22Rv1 (cell line): ENCODE measurements around the gene KCNH1.

Experiments
- H3K27ac ChIP-seq: fragments of 450-650 bp; 2 replicates; pipeline ENCODE4 v1.5.1; 2017
- ZFX ChIP-seq: fragments of 450-650 bp; IDR thresholded peaks from 2 replicates; pipeline ENCODE4 v1.6.1; 2017; ENCODE audit warnings: antibody characterized with exemption, borderline replicate concordance
- TF ChIP-seq, protein P1 (sequence below): fragments of 450-650 bp; IDR thresholded peaks from 2 replicates; pipeline ENCODE4 v1.5.1; 2017; ENCODE audit warnings: mild to moderate bottlenecking

The KCNH1 gene

DNA sequence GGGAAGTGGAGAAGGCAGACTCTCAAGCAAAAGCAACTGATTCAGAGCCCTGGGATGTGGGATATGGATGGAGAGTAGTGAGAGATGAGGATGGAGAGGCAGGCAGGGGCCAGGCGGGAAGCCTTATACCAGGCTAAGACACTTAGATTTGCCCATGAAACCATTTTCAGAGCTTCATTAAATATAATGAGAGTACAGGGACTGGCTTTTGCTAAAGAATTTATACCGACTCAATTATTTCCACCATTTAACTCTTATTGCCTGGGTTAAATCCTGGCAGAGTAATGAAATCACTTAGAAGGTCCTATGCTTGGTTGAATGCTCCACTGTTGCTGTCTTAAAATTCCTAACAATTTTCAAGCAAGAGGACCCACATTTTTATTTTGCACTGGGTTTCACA, 311.7 kb downstream of the KCNH1 start:
- no peak overlapping the region for H3K27ac ChIP-seq
- TF ChIP-seq, protein P1, sequence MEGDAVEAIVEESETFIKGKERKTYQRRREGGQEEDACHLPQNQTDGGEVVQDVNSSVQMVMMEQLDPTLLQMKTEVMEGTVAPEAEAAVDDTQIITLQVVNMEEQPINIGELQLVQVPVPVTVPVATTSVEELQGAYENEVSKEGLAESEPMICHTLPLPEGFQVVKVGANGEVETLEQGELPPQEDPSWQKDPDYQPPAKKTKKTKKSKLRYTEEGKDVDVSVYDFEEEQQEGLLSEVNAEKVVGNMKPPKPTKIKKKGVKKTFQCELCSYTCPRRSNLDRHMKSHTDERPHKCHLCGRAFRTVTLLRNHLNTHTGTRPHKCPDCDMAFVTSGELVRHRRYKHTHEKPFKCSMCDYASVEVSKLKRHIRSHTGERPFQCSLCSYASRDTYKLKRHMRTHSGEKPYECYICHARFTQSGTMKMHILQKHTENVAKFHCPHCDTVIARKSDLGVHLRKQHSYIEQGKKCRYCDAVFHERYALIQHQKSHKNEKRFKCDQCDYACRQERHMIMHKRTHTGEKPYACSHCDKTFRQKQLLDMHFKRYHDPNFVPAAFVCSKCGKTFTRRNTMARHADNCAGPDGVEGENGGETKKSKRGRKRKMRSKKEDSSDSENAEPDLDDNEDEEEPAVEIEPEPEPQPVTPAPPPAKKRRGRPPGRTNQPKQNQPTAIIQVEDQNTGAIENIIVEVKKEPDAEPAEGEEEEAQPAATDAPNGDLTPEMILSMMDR = no peak
- TF ChIP-seq ZFX = no peak

DNA sequence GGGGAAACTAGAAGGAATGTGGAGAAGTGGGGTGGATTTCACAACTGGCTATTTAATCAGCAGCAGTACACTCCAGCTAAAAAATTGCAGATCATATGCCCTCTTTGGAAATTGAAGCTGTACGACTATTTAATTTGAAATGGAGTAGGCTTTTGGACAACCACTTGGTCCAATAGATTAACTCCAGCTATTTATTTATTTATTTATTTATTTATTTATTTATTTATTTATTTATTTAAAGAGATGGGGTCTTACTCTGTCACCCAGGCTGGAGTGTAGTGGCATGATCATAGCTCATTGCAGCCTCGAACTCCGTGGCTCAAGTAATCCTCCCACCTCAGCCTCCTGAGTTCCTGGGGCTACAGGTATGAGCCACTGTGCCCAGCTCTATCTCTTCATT, 312.3 kb downstream of the KCNH1 start:
- no peak for TF ChIP-seq ZFX

DNA sequence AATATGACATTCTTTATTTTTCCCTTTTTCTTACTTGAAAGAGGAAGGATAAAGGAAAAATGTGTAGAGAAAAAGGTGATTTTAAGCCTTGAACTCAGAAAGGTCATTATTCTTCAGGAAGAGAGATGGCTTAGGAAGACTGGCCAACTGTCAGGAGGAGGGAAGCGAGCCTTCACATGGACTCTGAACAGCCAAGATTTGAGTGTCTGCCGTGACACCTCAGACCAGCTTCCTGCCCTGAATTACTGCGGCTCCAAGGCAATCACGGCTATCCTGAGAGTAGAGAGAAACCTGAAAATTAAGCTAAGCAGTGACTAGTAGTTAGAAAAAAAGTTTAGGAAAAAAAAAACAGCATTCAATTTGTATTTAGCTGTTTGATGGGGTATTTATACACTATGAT, 314.7 kb downstream of the KCNH1 start:
- TF ChIP-seq ZFX = no peak
- TF ChIP-seq, protein P1 = no peak
- H3K27ac ChIP-seq = no peak overlapping the region

More for the DNA sequence above, 312.3 kb downstream of the KCNH1 start:
- H3K27ac ChIP-seq = no peak overlapping the region

DNA sequence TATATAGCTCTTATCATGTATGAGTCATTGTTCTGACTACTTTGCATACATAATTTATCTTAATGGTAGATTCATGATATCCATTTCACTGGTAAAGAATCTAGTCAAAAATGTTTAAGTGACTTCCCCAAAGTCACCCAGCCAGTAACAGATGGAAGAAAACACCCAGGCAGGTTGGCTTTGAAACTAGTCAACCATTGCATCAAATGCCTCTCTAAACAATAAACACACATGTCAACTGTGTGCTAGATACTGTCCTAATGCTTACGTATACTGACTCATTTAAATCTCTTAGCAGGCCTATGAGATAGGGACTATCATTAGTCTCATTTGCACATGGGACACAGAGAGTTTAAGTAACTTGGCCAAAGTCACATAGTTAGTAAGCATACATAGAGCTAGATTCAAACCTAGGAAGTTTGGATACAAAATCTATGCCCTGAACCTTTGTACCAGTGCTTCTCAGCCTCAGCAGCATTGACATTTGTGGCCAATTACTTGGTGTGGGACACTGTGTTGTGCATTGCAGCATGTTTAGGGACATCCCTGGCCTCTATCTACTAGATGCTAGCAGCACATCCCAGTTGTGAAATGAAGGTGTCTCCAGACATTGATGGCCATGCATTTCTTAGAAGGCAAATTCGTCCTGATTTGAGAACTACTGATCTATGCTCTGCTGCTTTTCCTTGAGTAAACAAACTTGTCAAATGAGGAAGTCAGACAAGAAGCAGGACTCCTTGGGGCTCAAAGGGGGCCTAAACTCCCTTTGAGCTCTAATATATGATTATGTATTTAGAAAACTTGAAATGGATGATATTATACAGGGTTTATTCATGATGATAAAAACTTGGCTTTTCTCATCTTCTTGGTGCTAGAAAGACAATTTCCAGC, 316.3 kb downstream of the KCNH1 start:
- no peak overlapping the region for H3K27ac ChIP-seq
- TF ChIP-seq ZFX = no peak
- TF ChIP-seq, protein P1 = no peak

DNA sequence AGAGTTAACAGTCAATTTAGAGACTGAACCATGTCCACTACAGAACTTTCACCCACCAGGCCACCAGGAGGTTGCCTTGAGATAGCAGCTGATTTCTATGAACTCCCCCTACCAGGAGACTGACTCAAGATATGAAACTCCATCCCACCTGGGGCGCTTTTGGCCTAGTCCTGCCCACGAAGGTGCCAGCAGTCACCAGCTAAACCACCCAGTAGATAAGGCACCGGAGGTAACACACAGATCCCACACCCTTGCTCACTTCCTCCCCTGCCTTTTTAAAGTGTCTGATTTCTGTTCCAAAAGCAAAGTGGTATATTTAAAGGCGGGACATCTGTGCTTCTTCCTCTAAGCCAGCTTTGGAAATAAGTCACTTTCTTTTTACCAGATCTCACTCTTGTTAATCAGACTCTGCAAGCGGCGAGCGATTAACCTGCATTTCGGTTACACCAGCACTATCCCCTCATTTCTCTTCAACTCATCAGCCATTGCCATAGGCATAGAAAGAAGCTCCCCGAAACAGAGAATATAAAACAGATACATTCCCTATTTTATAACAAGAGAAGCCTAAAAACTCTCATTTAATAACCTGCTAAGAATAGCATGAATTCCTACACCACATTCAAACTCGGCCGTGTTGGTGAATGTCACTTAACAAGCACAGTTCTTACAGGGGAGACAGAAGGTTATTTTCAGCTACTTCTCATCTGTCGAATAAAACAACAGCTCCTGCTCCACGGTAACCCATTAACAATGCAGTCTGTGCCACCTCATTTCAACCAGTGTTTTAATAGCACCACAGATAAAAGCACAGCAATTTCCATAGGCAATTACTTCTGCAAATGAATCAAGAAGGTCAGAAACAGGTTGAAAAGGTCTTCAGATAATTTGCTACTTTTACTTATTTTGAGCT, 318.1 kb downstream of the KCNH1 start:
- no peak overlapping the region for H3K27ac ChIP-seq
- no peak for TF ChIP-seq ZFX
- TF ChIP-seq, protein P1 = no peak

DNA sequence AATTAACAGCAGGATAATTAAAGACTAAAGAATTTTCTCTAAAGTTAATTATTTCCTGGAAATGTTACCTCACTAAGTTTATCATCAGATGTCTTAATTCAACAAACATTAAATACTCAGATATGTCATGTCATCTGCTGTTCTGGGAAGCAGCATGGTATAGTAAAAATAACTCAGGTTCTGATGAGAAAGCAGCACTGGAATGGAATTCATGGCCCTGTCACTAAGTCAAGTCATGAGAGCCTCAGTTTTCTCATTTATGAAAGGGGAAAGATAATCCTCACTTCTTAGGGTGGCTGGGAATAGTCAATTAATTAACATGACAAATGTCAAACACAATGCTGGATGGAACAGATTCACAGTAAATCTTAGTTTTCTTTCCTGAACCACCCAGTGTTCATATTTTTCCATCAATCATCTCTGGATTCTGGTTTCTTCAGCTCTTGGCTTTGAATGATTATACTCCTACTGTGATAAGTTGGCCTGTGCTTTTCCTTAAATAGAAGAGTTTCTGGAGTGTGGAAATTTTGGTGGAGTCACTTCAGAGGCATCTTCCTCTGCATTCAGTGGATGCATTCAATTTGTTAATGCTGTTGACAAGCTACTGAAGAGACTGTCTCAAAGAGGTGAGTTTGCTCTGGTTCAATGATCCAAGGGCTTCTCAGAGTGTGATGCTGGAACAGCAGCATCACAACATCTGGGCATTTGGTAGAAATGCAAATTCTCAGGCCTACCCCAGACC, 319.4 kb downstream of the KCNH1 start:
- TF ChIP-seq, protein P1 = no peak
- TF ChIP-seq ZFX = no peak
- no peak overlapping the region for H3K27ac ChIP-seq

DNA sequence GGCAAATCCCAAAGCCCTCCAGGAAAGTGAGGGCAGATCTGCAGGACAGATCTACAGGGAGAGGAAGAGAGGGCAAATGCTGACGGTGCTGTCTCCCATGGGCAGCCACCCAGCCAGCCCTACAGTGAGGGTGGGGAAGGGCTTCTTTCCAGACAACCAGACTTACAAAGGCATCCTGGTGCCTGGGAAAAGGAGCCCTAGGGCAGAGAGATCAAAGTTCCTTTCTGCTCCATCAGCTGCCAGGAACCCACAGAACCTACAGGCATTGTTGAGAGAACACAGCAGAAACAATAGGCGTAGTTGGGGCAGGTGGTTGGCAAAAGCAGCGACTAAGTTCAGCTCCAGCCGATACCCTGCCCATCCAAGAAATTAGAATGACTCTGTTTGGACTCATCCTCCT, 332.4 kb downstream of the KCNH1 start:
- H3K27ac ChIP-seq = no peak overlapping the region
- no peak for TF ChIP-seq ZFX
- TF ChIP-seq, protein P1 = no peak
